HG03175 (cell line): Measurements from ENCODE around the gene MAGEB6B.
"Not testable (repeated sequence)": the region's sequence is repeated elsewhere in the genome, so short reads cannot be mapped to it uniquely, and the experiment has no call there.

Experiments
- ATAC-seq: cut with Tn5 transposase; IDR thresholded peaks from one replicate; pipeline ENCODE4 v1.9.1; 2021; ENCODE audit warnings: mild to moderate bottlenecking, moderate library complexity; ENCODE audit not compliant: unreplicated experiment

Gene MAGEB6B

GRCh38 chrX:26160301-26160700 lies at the start of gene MAGEB6B:
Gene MAGEB6B, plus strand, starts transcription at chrX:26160601. Its CDS starts 0 bp downstream, at chrX:26160601.
- no peak for ATAC-seq

- no peak for ATAC-seq
Observed at GRCh38 chrX:26138274-26138673, 22.1 kb upstream of the MAGEB6B start, which contains the start of gene MAGEB18. Gene MAGEB18, plus strand, starts transcription at chrX:26138343. Its CDS starts 643 bp downstream, at chrX:26138986.

- no peak for ATAC-seq
Observed at GRCh38 chrX:26146024-26146423, 14.4 kb upstream of the MAGEB6B start.

GRCh38 chrX:26192204-26192603 lies 31.8 kb downstream of the MAGEB6B start, which contains the start of gene MAGEB6:
Gene MAGEB6, plus strand, starts transcription at chrX:26192440. Its CDS starts 1,407 bp downstream, at chrX:26193847.
- no peak for ATAC-seq

GRCh38 chrX:26203561-26203960 lies 43.2 kb downstream of the MAGEB6B start:
- ATAC-seq: no peak

GRCh38 chrX:26204717-26205116 lies 44.3 kb downstream of the MAGEB6B start:
- ATAC-seq: not testable (repeated sequence)

GRCh38 chrX:26208012-26208411 lies 47.6 kb downstream of the MAGEB6B start:
- no peak for ATAC-seq
